ENCODE data around the gene FILIP1L.
A peak's percentile ranks its signal among the peaks of the same experiment; 100 is the strongest.

FILIP1L gene

DNA sequence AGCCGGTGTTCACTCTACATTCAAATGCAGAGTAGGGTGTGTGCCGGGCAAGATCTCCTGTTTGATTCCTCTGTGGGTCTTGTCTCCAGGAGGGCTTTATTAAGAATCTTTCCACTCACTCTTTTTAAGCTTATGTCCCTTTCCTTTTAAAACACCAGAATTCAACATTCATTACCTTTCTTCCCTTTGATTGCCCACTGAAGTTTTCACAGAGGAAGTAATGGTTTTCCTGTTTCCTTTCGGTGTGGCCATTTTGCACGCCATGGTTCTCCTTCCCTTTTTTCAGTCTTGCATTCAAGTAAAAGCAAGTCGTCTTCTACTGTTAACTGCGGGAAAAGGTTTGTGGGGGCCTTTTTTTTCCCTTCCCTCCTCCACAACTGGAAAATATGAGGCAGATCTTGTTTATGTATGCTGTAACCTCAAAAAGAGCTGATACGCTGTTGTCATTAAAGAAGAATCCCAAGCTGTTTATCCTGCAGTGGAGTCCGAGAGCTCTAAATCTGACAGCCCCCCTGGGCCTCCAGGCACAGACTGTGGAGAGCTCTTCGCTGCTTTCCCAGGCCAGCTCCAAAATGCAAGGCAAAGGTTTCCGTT is 40.5 kb downstream of the FILIP1L start:
- TF ChIP-seq, protein P1, sequence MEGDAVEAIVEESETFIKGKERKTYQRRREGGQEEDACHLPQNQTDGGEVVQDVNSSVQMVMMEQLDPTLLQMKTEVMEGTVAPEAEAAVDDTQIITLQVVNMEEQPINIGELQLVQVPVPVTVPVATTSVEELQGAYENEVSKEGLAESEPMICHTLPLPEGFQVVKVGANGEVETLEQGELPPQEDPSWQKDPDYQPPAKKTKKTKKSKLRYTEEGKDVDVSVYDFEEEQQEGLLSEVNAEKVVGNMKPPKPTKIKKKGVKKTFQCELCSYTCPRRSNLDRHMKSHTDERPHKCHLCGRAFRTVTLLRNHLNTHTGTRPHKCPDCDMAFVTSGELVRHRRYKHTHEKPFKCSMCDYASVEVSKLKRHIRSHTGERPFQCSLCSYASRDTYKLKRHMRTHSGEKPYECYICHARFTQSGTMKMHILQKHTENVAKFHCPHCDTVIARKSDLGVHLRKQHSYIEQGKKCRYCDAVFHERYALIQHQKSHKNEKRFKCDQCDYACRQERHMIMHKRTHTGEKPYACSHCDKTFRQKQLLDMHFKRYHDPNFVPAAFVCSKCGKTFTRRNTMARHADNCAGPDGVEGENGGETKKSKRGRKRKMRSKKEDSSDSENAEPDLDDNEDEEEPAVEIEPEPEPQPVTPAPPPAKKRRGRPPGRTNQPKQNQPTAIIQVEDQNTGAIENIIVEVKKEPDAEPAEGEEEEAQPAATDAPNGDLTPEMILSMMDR (IDR thresholded peaks at IDR 0.05; ENCODE audit: low read depth, low read length): no peak
- peak; percentile 61 to 72 for DNase-seq (ENCODE audit: low read depth in 2 of 2)
- H3K4me3 ChIP-seq (replicated peaks in 1 of 2; ENCODE audit: low read depth in 2 of 2, low read length in 2 of 2): no peak overlapping the region

DNA sequence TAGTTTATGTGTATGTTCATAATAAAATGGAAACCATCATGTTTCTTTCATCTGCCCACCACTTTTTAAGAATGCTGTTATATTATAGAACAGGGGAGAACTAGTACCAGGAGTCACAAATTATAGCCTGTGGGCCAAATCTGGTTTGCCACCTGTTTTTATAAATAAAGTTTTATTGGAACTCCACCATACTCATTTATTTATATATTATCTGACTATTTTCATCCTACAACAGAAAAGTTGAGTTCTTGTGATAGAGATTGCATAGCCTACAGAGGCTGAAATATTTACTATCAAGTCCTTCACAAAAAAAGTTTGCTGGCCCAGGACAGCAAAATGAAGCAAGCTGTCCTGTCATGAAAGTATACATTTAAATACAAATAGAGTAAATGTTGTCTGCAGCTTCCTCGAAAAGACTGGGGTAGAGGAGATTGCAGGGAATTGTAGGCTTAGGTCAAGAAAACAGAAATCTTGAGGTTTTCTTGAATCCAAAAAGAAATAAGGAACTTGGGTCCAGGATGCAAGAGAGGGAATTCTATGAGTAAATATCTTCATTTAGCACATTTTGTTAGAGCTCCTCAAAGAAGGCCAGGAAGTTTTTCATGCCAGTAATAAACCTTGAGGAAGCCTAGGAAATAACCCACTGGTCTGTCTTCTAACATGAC is 41.1 kb downstream of the FILIP1L start:
- H3K4me3 ChIP-seq (replicated peaks in 1 of 2; ENCODE audit: low read depth in 2 of 2, low read length in 2 of 2): no peak overlapping the region
- TF ChIP-seq, protein P1 (IDR thresholded peaks at IDR 0.05; ENCODE audit: low read depth, low read length): no peak
- peak in 1 of 2 donors; percentile 5 for DNase-seq (ENCODE audit: low read depth in 2 of 2)

DNA sequence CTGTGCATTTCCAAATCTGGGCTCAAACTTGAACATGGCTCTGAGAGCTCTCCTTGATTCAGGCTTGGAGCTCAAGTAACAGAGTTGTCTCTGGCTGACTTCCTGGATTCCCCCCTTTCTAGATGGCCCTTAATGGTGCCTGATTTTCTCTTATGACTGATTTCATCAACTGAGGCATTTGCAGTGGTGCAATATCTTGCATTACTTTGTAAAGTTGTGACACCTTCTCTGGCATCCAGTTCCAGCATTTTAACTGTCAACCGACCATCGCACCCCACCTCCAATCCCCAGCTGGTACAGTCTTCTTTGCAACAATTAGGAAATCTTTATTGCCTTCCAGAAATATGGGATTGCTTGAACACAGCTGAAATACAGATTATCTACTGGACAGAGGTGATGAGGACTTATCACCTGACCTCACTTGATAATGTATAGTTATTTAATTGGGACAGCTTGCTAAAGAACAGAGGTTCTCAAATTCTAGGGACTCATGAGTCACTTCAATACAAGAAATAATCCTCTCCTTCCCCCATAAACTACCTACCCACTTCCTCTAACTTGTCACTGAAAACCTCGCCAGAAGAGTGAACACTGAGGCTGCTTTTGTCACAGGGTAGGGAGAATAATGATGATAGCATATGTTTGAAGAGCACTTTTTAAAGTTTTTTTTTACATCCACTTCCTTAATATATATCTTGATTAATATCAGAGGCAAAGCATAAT is 41.8 kb downstream of the FILIP1L start:
- TF ChIP-seq, protein P1 (IDR thresholded peaks at IDR 0.05; ENCODE audit: low read depth, low read length): no peak
- H3K4me3 ChIP-seq (replicated peaks in 1 of 2; ENCODE audit: low read depth in 2 of 2, low read length in 2 of 2): no peak overlapping the region
- DNase-seq (ENCODE audit: low read depth in 2 of 2): peak in 1 of 2 donors; percentile 47

DNA sequence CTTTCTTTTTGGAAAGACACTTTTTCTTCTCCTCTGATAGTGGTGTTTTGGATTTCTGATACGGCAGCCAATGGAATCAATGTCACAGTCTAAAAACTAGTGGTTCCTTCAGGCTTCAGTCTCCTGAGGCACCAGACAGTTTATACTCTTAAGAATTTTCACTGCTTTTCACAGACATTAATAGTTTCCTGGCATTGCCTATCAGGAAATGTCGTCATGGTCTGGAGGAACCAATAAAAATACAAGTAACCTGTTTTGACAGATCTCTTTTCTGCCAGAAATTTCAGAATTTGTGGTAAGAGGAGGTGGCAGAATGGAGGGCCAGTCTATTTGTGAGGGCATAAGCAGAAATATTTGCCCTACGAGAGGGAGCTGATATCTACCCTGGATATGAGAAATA is 44.8 kb downstream of the FILIP1L start:
- TF ChIP-seq, protein P1 (IDR thresholded peaks at IDR 0.05; ENCODE audit: low read depth, low read length): no peak
- no peak for DNase-seq (ENCODE audit: low read depth in 2 of 2)
- H3K4me3 ChIP-seq (replicated peaks in 1 of 2; ENCODE audit: low read depth in 2 of 2, low read length in 2 of 2): no peak overlapping the region

DNA sequence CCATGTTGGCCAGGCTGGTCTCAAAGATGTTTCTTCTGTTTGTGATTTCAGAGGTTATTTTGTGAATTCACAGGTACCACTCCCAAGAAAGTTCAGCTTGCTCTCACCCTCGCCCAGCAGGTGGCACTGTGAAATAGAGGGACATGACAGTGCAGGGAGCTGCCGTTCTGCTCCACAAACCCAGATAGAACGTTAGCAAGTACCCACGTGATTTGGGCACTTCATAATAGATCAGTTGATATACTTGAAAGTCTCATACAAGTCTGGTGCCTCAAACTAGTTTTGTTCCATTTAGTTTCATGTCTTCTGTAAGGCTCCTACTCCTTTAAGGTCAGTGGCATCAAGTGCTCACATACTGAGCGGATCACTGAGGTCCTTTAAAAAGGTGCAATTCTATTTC is 45.5 kb downstream of the FILIP1L start:
- DNase-seq (ENCODE audit: low read depth in 2 of 2): peak; percentile 81 to 82
- no peak overlapping the region for H3K4me3 ChIP-seq (replicated peaks in 1 of 2; ENCODE audit: low read depth in 2 of 2, low read length in 2 of 2)
- TF ChIP-seq, protein P1 (IDR thresholded peaks at IDR 0.05; ENCODE audit: low read depth, low read length): peak; percentile 78

DNA sequence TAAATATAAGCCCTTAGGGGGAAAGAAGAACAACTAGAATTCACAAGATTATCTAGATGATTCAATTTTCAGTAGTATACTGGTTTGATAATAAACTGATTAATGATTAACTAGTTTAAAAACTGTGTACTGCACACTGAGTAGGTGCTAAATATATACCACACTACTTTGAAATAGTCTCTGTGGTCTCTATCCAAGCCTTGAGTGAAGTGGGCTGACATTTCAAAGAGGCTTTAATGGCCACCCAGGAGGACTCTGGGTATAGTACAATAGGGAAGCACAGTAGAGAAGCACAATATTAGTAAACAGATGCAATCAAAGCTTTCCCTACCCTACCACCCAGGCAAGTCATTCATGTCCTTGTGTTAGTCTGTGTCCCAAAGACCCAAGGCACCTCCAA is 46.7 kb downstream of the FILIP1L start:
- H3K4me3 ChIP-seq (replicated peaks in 1 of 2; ENCODE audit: low read depth in 2 of 2, low read length in 2 of 2): no peak overlapping the region
- TF ChIP-seq, protein P1 (IDR thresholded peaks at IDR 0.05; ENCODE audit: low read depth, low read length): no peak
- DNase-seq (ENCODE audit: low read depth in 2 of 2): no peak
